Neural crest cell (in vitro differentiated cells): ENCODE results near the gene NAALAD2. TPM values are rescaled to one million over a fixed set of nuclear protein-coding genes. Genes with fewer than 3 reads are reported as not detected.
"Not testable (repeated sequence)": the region's sequence is repeated elsewhere in the genome, so short reads cannot be mapped to it uniquely, and the experiment has no call there.

Source experiments
- DNase-seq: peaks from one replicate; pipeline ENCODE4 v3.0.0; 2021; ENCODE audit warnings: low read depth, mixed read lengths, low spot score
- H3K27ac Mint-ChIP-seq: one replicate; pipeline ENCODE4 v1.8.0; 2021; ENCODE audit warnings: mild to moderate bottlenecking, mixed read lengths; ENCODE audit not compliant: unreplicated experiment
- H3K27me3 Mint-ChIP-seq: 2 replicates; pipeline ENCODE4 v1.8.0; 2021; ENCODE audit warnings: low read depth, mild to moderate bottlenecking, mixed read lengths
- H3K36me3 Mint-ChIP-seq: 2 replicates; pipeline ENCODE4 v1.8.0; 2021; ENCODE audit warnings: low read depth, mild to moderate bottlenecking, mixed read lengths
- H3K4me1 Mint-ChIP-seq: 2 replicates; pipeline ENCODE4 v1.8.0; 2021; ENCODE audit warnings: mixed read lengths
- H3K4me3 Mint-ChIP-seq: one replicate; pipeline ENCODE4 v1.8.0; 2021; ENCODE audit warnings: mild to moderate bottlenecking, mixed read lengths
- H3K9me3 Mint-ChIP-seq: 2 replicates; pipeline ENCODE4 v1.8.0; 2021; ENCODE audit warnings: mixed read lengths
- CTCF ChIP-seq: fragments of 200-600 bp; sonication (generic); conservative IDR thresholded peaks from 2 replicates; pipeline ENCODE4 v1.5.0; 2021; ENCODE audit warnings: antibody characterized with exemption, mild to moderate bottlenecking
- total RNA-seq: library from RNA; stranded (reverse); gene quantifications from 2 replicates; pipeline ENCODE4 v1.2.1, GENCODE V29; 2021

NAALAD2 gene
- total RNA-seq, 1 donor from 2014 or later = 16.7 TPM

- peaks cover 8% of the 10 kb centered on the region for H3K4me1 Mint-ChIP-seq
- no peaks in the 10 kb centered on the region for H3K9me3 Mint-ChIP-seq
- DNase-seq = no peak
- no peak overlapping the region for H3K4me3 Mint-ChIP-seq
- no peaks in the 10 kb centered on the region for H3K27me3 Mint-ChIP-seq
- no peak overlapping the region for H3K27ac Mint-ChIP-seq
- no peaks in the 10 kb centered on the region for H3K36me3 Mint-ChIP-seq
- TF ChIP-seq CTCF = no peak
These were observed 101.1 kb downstream of the NAALAD2 start for GRCh38 chr11:90235526-90235925.

- Mint-ChIP-seq H3K36me3 (no peaks in the 10 kb centered on the region), H3K9me3 (no peaks in the 10 kb centered on the region), H3K4me3 (no peak overlapping the region), H3K27ac (no peak overlapping the region), H3K27me3 (no peaks in the 10 kb centered on the region), H3K4me1 (peaks cover 14% of the 10 kb centered on the region)
- TF ChIP-seq CTCF = no peak
- DNase-seq = no peak
These were observed 102.5 kb downstream of the NAALAD2 start for GRCh38 chr11:90237004-90237403.

- H3K9me3 Mint-ChIP-seq = not testable (repeated sequence)
- H3K4me3 Mint-ChIP-seq = peak overlapping the region; percentile 86
- peak overlapping the region; percentile 79 for H3K27ac Mint-ChIP-seq
These were observed 105.6 kb downstream of the NAALAD2 start for GRCh38 chr11:90239967-90240636.

GRCh38 chr11:90241414-90241813 is 107.0 kb downstream of the NAALAD2 start:
- Mint-ChIP-seq H3K4me3 (peak overlapping the region; percentile 86), H3K27ac (no peak overlapping the region), H3K27me3 (no peaks in the 10 kb centered on the region), H3K36me3 (no peaks in the 10 kb centered on the region), H3K4me1 (peaks cover 14% of the 10 kb centered on the region), H3K9me3 (no peaks in the 10 kb centered on the region)
- no peak for TF ChIP-seq CTCF
- DNase-seq = no peak

More at GRCh38 chr11:90239967-90240636, 105.6 kb downstream of the NAALAD2 start:
- H3K36me3 Mint-ChIP-seq, H3K27me3 Mint-ChIP-seq: not testable (repeated sequence)
- DNase-seq = peak; percentile 23
- H3K4me1 Mint-ChIP-seq = peaks cover 14% of the 10 kb centered on the region

Other genes starting within 250 kb of the NAALAD2 start
- not detected in 2 replicates for gene TRIM49D1, start 212.4 kb upstream of the NAALAD2 start, total RNA-seq
- gene TRIM49D2, start 210.6 kb upstream of the NAALAD2 start, total RNA-seq = not detected in 2 replicates
- not detected in 2 replicates for gene TRIM64, start 168.6 kb upstream of the NAALAD2 start, total RNA-seq
- gene TRIM49C, start 103.6 kb upstream of the NAALAD2 start, total RNA-seq = not detected in 2 replicates
- not detected in 2 replicates for gene UBTFL1, start 48.7 kb upstream of the NAALAD2 start, total RNA-seq
- 64.5 and 64.6 TPM in 2 replicates for gene CHORDC1, start 88.4 kb downstream of the NAALAD2 start, total RNA-seq